GM12874 (cell line): Measurements from ENCODE around the gene ITGB4.

Experiments
- TF ChIP-seq, protein P1 (sequence below): IDR thresholded peaks from 2 replicates; pipeline ENCODE4 v1.5.1; 2011; ENCODE audit warnings: low read depth, mild to moderate bottlenecking, control low read depth, low read length, moderate library complexity; ENCODE audit not compliant: insufficient read depth

ITGB4 gene

DNA sequence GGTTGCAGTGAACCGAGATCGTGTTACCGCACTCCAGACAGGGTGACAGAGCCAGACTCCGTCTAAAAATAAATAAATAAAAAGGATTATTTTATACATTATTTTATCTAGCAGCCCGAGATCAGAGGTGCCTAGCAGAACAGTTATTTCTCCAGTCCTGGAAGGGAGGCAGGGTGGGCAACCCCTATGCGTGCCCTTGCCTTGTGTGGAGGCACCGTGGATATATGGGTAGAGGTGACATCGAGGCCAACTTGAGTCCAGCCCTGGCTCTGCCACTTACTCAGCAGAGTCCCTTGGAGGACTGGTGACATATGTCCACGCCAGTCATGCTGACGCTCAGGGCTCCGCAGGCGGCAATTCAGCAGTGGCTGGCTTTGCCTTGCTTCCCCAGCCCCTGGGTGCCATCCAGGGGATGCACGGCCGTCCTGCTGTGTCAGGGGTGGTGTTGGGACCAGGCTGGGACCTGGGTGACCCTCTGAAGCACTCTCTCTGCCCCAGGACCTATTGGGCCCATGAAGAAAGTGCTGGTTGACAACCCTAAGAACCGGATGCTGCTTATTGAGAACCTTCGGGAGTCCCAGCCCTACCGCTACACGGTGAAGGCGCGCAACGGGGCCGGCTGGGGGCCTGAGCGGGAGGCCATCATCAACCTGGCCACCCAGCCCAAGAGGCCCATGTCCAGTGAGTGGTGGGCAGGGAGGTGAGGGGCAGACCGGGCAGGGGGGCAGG is 30.6 kb downstream of the ITGB4 start:
- TF ChIP-seq, protein P1, sequence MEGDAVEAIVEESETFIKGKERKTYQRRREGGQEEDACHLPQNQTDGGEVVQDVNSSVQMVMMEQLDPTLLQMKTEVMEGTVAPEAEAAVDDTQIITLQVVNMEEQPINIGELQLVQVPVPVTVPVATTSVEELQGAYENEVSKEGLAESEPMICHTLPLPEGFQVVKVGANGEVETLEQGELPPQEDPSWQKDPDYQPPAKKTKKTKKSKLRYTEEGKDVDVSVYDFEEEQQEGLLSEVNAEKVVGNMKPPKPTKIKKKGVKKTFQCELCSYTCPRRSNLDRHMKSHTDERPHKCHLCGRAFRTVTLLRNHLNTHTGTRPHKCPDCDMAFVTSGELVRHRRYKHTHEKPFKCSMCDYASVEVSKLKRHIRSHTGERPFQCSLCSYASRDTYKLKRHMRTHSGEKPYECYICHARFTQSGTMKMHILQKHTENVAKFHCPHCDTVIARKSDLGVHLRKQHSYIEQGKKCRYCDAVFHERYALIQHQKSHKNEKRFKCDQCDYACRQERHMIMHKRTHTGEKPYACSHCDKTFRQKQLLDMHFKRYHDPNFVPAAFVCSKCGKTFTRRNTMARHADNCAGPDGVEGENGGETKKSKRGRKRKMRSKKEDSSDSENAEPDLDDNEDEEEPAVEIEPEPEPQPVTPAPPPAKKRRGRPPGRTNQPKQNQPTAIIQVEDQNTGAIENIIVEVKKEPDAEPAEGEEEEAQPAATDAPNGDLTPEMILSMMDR, result no peak

DNA sequence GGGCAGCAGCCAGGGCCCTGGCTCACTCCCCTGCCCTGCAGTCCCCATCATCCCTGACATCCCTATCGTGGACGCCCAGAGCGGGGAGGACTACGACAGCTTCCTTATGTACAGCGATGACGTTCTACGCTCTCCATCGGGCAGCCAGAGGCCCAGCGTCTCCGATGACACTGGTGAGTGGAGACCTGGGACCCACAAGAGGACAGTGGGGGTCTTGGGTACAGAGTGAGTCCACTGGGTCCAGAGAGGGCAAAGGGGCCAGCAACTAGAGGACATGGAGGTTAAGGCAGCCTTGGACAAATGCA is 31.1 kb downstream of the ITGB4 start:
- TF ChIP-seq, protein P1, result no peak

DNA sequence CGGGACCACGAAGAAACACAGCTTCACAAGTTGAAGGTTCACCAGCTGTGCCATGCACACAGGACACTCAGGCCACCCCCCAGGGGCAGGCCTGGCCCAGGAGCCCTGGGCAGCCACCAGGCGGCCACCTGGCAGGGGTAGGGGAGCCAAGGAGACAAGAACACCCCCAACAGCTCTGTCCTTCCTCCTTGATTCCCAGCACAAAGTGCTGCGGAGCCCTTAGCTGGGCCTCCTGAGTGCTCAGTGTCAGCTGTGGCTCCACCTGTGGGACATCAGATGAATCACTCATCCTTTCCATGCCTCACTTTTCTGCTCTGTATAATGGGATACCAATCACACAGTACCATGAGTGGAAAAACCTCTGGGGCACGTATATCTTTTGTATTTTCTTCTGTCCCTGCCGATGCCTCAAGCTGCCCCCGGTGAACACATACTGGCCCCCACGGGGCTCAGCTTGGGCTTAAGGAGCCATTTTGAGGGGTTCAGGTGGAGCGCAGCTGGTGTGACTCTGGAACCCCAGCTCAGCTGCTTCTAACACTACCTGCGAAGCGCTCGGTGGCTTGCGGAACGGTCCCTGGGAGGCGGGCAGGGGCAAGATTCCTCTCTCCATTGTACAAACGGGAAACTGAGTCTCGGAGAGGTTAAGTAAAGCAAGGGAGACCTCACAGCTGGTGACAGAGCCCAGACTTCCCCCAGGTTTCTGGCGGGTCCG is 31.7 kb downstream of the ITGB4 start:
- TF ChIP-seq, protein P1, result peak; percentile 60

DNA sequence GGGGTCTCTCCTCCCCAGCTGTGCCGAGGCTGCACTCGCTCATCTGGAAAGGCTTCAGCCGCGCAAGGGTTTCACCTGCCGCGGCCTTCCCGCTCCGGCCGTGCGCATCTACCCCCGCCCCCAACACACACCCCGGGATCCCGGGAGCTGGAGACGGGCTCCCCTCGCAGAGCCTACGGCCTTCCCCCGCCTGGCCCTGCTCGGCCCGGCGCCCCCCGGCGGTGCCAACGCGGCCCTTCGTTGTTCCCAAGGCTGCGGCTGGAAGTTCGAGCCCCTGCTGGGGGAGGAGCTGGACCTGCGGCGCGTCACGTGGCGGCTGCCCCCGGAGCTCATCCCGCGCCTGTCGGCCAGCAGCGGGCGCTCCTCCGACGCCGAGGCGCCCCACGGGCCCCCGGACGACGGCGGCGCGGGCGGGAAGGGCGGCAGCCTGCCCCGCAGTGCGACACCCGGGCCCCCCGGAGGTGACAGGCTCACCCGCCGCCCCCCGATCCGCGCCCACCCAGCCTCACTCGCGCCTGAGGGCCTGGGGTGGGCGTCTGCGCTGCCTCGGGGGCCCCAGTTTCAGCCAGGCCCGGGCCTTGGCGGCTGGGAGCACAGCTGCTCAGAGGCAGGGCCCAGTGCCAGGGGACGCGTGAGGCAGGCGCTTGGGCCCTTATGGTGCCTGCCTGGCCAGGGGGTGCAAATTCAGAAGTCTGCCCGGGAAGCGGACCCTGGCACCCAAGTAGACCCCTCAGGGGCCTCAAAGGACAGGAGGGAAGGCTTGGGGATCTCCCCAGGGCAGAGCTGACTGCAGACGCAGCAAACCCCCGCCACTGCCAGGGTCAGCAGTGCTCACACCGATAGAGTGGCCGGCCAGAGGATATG is 32.5 kb downstream of the ITGB4 start:
- TF ChIP-seq, protein P1, result peak; percentile 85

DNA sequence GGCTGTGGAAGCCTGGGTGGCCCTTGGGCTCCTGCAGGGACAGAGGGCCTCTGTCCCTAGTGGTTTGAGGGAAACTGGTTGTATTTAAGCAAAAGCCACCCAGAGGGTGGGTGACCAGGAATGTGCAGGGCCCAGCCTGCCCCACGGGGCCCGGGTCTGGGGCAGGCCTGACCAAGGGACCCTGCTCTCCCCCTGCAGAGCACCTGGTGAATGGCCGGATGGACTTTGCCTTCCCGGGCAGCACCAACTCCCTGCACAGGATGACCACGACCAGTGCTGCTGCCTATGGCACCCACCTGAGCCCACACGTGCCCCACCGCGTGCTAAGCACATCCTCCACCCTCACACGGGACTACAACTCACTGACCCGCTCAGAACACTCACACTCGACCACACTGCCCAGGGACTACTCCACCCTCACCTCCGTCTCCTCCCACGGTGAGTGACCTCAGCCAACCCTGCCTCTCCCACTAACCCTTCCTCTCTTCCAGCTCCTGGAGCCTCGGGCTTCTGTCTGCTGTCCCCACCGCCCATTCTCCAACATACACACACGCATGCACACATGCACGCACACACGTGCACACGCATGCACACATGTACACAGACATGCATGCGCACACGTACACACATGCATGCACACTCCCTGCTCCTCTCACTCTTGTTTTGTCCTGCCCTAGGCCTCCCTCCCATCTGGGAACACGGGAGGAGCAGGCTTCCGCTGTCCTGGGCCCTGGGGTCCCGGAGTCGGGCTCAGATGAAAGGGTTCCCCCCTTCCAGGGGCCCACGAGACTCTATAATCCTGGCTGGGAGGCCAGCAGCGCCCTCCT is 33.3 kb downstream of the ITGB4 start:
- TF ChIP-seq, protein P1, result no peak

DNA sequence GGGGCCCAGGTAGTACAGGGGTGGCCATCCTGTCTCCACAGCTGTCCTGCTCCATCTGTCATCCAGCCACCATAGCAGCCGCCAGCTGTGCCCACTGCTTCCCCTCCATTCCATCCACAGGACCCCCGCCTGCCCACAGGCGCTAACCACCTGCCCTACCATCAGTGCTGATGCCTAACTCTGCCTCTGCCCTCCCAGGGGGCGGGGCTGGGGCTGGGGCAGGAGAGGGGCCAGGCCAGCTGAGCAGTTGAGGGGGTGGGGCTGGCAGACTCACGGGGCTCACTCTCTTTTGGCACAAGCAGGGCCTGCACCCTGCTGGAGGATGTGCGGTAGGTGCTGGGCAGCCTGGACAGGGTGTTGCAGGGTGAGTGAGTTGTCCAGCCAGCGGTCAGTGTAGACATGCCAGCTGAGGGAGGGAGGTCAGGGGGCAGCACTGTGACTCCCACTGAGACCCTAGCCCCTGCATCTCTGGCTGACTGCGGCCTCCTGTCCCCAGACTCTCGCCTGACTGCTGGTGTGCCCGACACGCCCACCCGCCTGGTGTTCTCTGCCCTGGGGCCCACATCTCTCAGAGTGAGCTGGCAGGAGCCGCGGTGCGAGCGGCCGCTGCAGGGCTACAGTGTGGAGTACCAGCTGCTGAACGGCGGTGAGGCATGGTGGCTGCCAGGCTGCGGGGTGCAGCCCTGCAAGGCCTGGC is 34.1 kb downstream of the ITGB4 start:
- TF ChIP-seq, protein P1, result no peak
